Hepatocyte (in vitro differentiated cells): ENCODE data around the gene SNX5.

Experiments used
- EZH2 ChIP-seq: fragments of 200-600 bp; sonication (generic); IDR thresholded peaks from 2 replicates; pipeline ENCODE4 v1.6.1; 2016; ENCODE audit warnings: antibody characterized with exemption, mild to moderate bottlenecking, borderline replicate concordance
- EZH2phosphoT487 ChIP-seq: fragments of 200-600 bp; sonication (generic); IDR thresholded peaks from one replicate; pipeline ENCODE4 v1.6.1; 2018; ENCODE audit warnings: antibody characterized with exemption, mild to moderate bottlenecking, low read depth, moderate library complexity; ENCODE audit not compliant: unreplicated experiment, severe bottlenecking
- TF ChIP-seq, protein P1 (sequence below): fragments of 200-600 bp; sonication (generic); IDR thresholded peaks from 2 replicates; pipeline ENCODE4 v1.5.1; 2016; ENCODE audit warnings: antibody characterized with exemption, mild to moderate bottlenecking; ENCODE audit not compliant: poor library complexity

DNA sequence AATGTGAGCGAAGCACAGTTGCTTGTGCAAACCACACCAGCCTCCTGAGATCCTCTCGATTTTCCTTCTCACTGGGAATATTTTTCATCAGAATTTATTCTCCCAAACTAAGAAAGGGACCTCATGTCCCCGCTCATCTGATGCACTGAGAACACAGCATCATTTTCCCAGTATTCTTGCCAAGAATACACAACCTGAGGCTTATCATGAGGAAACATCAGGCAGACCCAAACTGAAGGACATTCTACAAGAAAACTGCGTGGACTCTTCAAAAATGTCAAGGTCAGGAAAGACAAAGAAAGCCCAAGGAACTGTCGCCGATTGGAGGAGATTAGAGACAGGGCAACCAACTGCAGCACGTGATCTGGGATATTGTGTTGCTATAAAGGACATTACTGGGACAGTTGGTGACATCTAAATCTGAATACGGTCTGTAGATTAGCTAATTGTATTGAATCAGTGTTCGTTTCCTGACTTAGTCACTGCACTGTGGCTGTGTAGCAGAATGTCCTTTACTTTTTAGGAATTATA lies 72.3 kb downstream of the SNX5 start:
- TF ChIP-seq, protein P1, sequence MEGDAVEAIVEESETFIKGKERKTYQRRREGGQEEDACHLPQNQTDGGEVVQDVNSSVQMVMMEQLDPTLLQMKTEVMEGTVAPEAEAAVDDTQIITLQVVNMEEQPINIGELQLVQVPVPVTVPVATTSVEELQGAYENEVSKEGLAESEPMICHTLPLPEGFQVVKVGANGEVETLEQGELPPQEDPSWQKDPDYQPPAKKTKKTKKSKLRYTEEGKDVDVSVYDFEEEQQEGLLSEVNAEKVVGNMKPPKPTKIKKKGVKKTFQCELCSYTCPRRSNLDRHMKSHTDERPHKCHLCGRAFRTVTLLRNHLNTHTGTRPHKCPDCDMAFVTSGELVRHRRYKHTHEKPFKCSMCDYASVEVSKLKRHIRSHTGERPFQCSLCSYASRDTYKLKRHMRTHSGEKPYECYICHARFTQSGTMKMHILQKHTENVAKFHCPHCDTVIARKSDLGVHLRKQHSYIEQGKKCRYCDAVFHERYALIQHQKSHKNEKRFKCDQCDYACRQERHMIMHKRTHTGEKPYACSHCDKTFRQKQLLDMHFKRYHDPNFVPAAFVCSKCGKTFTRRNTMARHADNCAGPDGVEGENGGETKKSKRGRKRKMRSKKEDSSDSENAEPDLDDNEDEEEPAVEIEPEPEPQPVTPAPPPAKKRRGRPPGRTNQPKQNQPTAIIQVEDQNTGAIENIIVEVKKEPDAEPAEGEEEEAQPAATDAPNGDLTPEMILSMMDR: no peak
- no peak for TF ChIP-seq EZH2
- no peak for TF ChIP-seq EZH2phosphoT487
